Stimulated activated naive CD4-positive, alpha-beta T cell treated with Interleukin-2 at 50 U/mL for 16 hours (primary cell): ENCODE data around the gene OR5A1.

ENCODE experiments used
- DNase-seq: peaks from one replicate; lab custom pipeline; 2025; lab: John Stamatoyannopoulos, UW

OR5A1 gene

GRCh38 chr11:59479906-59480305 lies 43.6 kb downstream of the OR5A1 start:
- DNase-seq, result no peak

- DNase-seq, result no peak
Observed at GRCh38 chr11:59480359-59480758, 44.1 kb downstream of the OR5A1 start.
